Stimulated activated CD8-positive, alpha-beta memory T cell treated with anti-CD3 and anti-CD28 coated beads, Interleukin-4, amount 100 ng/mL, for 4 hours (primary cell): ENCODE measurements around the gene TBC1D14.

Experiments used
- DNase-seq, 2 donors: peaks; one replicate each; pipeline ENCODE4 v3.0.0-alpha.2; 2020; ENCODE audit warnings: low read depth in 2 of 2, low spot score in 1 of 2

The TBC1D14 gene

DNA sequence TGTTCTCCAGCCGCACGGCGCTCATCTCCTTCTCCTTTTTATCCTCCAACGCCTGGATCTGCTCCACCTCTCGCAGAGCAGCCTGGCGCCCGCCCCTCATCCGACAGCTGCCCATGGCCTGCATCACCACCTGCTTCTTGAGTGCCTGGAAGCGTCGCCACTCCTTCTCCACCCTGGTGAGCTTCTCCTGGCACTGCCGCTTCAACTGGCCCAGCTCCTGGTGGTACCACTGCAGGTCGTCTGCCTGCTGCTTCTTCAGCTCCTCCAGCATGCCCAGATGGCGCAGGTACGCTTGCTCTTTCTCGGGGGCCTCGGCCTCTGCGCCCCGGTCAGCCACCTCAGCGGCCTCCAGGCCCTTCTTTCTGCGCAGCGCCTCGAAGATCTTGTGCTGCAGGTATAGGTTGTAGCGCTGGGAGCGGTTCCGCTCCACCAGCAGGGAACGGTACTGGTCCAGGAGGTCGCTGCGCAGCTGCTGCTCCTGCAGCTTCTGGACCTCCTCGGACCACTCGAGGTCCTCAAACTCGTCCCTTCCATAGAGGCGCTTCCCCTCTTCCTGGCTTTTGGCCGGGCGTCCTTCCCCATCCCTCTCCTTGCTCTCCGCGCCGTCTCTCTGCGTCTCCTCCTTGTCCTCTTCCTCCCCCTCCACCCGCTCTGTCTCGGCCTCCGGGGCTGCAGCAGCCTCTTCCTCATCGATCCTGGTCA is 132.3 kb downstream of the TBC1D14 start:
- DNase-seq: no peak

DNA sequence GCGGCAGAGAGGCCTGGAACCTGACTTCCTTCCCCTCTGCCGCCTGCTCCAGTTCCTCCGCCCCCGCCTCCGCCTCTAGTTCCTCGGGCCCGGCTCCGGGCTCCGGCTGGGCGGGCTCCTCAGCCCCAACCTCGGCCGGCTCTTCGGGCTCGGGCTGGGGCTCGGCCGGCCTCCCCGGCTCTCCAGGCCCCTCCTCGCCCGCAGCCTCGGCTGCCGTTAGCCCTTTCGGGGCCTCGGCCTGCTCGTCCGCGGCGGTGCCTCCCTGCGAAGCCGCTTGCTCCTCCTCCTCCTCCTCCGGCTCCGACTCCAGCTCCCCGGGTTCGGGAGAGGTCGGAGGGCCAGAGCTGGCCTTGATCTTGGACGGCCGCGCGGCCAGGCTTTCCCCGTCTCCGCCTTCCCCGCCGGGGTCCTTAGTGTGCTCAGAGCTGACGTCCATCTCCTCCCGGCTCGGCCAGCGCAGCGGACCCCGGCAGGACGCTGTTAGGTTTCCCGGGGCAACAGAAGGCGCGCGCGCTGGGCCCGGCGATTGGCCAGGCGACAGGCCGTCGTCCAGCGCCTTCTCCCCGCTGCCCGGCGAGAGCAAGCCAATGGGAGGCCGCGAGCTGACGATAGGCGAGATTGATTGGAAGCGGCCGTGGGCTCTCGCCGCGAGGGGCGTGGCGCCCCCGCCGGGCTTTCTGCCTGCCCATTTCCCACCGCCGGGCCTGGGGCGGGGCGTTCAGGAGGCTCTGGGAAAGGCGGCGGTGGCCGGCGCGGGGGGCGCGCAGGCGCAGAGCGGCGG is 133.1 kb downstream of the TBC1D14 start:
- peak; percentile 69 to 87 for DNase-seq

DNA sequence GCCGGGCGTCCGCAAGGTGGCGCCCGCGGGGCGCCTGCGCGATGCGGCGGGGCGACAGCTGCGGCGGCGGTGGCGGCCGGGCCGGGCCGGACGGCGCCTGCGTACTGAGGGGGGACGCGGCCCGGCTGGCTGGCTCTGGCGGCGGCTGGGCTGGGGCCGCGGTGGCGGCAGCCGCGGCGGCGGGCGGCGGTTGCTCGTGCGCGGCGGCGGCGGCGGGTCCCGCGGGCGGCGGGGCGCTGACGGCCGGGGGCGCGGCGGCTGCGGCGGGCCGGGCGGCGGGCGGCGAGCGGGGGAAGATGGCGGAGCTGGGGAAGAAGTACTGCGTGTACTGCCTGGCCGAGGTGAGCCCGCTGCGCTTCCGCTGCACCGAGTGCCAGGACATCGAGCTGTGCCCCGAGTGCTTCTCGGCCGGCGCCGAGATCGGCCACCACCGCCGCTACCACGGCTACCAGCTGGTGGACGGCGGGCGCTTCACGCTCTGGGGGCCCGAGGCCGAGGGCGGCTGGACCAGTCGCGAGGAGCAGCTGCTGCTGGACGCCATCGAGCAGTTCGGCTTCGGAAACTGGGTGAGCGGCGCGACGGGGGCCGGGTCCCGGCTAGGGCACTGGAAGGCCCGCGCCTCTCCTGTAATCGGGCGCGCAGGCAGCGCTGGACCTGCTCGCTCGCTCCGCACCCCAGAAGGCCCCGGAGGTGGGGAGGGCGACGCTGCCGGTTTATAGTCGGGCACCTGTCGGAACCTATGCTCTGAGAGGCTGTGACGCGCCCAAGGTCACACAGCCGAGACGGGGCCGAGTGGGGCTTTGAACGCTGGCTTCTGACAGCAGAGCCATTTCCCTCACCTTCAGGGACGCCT is 133.9 kb downstream of the TBC1D14 start, which contains the start of gene TADA2B:
TSS of gene TADA2B (plus strand) at position 89 of the 853 bp plus-strand sequence. CDS start at position 297, 208 bp downstream.
- peak in 1 of 2 donors; percentile 12 for DNase-seq

DNA sequence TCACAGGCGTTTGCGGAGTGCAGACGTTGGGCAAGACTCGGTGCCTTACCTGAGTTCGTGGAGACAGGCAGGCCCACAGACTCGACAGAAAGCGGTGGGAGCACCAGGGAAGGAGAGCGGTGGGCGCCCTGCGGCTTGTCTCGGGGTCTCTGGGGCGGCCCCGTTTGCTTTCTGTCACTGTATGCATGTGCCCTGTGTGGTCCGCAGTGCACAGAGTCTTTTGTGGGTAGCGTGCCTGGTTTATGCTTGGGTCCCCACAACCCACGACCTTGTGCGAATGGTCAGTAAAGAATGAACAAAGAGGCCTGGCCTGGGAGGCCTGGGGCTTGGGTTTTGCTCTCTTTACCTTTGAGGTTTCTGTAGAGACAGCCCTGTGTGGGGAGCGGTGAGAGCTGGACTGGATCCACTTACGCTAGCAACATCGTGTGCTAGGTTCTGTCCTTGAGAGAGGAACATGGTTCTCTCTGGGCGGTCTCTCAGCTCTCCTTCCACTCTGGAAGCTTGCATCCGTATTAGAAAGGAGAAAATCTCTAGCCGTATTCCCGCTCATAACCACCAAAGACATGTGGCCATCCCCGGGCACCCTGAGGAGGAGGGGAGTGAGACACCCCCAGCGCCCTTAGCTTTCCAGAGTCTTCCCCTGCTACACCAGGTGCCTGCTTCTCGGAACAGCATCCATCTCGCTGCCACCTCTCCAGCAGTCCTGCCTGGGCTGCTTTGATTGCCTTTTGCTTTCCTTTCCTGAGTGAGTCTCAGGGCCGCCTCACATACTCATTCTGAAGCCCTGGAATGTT is 134.7 kb downstream of the TBC1D14 start:
- no peak for DNase-seq

DNA sequence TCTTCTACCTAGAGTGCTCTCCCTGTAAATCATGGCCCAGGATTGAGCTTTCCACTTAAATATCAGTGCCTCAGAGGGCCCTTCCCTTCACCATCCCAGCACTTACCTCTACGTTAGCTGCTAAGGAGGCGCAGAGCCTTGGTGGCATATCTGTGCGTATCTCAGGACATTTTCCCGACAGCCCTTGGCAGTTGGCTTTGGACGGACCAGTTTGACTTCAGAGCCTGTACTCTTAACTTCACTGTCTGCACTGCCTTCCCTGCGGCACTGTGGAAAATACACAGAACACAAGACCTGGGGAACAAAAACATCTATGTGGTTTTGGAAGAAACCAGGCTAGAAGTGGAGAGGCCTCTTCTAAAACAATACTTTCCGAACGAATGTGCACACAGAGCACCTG is 135.9 kb downstream of the TBC1D14 start:
- DNase-seq: no peak

DNA sequence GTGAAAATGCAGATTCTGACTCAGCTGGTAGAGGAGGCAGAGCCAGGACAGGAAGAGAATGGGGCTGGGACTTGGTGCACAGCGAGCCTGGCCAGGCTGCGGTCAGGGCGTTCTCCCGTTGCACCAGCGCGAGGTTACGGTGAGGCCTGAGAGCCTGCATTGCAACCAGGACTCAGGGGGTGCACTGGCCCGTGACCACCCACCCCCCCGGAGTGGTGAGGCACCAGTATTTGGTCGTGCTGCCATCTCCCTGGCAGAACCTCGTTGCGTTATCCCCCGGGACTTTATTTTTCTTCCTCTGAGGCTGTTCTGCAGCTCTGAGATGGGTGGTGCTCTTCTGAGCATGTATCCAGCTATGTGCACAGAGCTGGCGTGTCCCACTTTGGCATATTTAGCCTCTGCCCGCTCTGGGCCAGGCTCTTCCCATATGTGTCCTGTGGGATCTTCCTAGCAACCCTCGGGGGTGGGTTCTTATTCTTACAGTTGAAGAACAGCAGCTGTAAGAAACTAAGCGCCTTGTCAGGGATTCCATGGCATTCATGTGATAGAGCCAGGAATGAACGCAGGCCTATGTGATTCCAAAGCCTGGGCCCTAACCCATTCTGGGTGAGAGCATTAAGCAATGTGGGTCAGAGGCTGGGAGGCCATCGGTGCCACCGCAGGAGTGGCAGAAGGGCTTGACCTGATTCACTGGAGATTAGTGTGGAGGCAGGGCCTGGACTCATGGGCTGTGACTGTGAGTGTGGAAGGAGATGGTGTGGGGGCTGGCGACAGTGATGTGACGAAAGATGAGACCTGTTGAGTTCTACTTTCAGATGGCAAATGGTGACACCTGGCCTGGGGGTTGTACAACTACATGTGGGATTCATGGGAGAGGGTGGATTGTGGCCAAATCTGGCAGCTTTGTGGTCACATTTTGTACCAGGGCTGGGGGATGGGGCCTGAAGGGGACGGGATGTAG is 136.6 kb downstream of the TBC1D14 start:
- no peak for DNase-seq

DNA sequence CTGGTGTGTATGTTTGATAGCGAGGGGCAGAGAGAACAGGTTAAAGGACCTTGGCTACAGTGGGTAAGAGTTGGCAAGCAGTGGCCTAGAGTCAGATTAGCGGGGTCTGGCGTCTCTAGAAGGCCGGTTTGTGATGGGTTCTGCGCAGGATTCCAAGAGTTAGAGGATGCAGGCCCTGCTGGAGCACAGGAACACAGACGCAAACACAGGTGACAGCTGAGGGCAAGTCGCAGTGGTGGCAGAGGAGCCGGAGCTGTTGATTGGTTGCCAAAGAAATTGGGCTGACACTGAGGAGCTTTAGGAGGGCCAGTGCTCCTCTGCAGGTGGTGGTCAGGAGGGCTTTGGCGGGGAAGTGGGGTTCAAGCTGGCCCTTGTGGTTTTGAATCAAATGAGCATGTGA is 137.3 kb downstream of the TBC1D14 start:
- DNase-seq: no peak

DNA sequence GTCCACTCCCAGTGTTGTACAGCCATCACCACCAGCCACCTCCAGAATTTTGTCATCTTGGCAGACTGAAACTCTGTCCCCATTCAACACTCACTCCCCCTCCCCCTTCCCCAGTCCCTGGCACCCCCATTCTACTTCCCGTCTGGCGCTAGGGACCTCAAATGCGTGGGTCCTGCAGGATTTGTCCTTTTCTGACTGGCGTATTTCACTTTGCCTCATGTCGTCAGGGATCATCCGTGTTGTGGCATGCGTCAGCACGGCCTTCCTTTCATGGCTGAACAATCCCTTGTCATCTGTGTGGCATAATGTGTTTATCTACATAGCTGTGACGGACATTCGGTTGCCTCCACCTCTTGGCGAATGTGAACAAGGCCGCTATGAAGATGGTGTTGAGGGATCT is 139.0 kb downstream of the TBC1D14 start:
- DNase-seq: no peak

DNA sequence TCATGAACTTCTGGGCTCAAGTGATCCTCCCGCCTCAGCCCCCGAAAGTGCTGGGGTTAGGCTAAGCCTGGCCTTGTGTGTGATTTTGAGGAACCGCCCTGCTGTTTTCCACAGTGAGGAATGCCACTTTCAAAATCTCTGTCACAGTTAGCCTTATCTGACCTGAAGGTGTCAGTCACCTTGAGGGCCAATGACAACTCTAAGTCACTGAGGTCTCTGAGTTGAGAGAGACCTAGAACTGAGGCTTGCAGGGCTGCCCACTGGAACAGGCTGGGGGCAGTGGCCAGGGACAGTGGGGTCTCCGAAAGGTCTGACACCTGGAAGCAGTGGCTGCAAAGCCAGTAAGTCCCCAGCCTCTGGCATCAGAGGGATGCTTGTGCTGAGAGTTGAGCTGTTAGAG is 139.7 kb downstream of the TBC1D14 start:
- DNase-seq: no peak

DNA sequence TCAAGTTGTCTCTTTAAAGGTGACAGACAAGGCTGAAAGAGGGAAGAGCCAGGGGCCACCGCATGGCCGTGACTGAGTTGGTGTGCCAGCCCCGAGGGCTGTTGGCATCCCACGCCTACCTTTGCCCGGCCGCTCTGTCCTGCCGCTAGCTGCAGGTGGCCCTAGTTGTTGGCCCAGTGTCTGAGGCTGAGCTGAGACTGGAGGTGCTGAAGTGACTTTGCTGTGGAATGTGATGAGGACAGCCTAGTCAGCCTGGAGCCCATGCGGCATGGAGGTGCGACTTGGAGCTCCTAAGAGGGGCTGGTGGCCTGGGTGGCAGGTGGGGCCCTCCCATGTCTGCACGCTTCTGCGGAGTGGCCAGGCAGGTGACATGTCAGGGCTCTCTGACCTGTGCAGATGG is 140.1 kb downstream of the TBC1D14 start:
- no peak for DNase-seq

DNA sequence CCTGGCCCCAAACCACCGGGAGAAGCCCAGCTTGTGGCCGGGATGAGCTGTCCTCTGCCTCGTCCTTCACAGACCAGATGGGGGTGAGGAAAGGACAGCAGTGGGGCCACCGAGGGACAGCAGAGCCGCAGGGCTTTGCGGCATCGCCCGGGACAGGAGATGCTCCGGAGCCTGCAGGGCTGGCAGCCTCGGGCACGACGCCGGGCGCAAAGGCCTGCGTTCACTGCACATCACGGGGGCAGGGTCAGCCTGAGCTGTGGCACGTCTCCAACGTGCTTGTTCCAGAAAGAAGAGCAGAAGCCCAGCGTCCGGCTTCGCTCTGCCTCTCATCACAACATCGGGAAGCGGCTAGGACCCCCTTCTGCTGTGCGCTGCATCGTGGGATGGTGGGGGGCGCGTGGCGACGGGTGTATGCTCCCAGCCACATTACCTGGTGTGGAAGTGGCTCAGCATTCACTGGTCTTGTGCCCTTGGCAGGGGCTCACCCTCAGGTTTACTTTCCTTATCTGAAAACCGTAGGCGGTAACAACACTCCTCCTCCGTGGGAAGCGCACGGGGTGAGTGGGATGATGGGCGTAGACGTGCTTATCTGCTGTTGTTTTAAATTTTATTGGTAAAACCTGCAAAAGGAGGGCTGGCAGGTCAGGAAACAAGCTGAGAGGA is 141.0 kb downstream of the TBC1D14 start:
- no peak for DNase-seq

DNA sequence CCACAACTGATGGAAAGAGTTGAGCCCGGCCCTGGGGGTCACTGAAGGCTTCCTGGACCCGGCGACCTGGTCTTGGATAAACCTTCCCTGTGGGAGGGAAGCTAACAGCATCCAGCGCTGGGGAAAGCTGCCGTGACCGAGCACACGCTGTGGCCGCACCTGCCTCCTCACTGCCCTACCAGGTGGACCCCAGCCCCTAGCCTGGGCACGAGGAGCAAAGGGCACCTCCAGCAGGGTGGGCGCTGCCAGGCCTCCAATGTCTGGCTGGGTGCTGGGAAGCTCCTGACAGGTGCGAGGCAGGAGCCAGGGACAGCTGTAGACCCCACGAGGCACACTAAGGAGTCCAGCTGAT is 141.5 kb downstream of the TBC1D14 start:
- no peak for DNase-seq

DNA sequence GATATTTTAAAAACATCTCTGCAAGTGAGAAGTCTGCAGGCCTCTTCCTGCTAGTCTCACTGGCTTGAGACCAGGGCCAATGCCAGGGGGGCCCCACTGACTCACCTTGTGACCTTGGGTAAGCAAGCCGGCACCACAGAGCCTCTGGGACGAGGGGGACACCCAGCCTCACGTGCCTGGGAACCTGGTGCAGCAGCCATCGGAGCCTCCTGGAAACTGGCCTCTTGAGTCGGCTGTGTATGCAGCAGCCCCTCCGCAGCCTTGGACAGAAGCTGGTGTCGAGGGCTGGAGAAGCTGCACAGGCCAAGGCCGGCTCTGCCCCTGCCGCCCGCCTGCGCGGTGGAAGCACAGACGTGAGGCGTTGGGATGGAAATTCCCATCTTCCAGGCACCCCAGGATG is 142.3 kb downstream of the TBC1D14 start:
- no peak for DNase-seq

DNA sequence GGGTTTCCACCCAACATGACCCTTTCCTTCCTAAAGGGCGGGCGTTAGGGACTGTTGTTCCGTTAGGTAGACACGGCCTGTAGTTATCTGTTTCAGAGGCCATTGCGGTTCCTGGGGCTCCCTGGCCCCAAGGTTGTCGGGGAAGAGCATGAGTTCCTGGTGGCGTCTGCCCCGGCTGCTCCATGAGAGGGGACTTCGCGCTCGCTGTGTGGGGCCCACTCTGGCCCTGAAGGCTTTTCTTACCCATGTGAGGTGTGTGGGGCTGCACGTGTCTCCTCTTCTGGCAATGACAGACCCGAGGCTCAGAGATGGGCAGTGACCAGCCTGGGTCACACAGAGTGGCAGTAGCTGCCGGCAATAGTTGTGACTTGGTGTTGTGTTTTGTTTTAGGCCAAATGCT is 142.7 kb downstream of the TBC1D14 start:
- no peak for DNase-seq

DNA sequence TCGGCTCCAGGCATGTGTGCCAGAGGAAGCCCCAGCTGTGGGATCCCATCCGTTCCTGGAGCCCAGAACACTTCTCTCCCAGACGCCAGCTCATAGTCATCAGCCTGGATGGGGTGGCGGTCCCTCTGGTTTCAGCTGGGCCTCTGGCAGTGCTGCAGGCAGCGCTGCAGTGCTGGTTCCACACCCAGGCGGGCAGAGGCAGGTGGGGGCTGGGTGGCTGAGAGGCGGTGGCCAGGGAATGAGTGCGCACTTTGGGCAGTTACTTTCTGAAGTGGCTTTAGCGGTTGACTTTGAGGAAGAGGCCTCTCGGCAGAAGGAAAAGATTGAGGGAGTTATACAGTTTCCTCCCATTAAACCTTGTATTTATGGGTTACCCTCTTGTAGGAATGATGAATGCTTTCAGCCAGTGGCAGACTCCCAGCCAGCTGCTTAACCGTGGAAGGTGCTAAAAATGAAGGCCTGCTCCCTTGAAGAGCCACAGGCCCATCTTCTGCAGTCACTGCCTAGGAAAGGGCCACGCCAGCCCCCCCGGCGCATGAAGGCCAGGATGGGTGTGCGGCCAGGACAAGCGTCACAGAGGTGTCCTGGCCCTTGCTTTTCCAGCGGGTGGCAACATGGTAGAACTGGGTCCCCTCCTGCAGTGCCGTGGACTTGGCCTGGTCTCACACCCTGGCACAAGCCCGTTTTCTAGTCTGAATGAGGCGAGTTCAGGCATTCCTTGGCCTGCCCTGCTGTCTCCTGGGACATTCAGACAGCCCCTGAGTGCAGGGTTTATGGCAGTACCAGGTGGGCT is 143.5 kb downstream of the TBC1D14 start:
- DNase-seq: no peak

DNA sequence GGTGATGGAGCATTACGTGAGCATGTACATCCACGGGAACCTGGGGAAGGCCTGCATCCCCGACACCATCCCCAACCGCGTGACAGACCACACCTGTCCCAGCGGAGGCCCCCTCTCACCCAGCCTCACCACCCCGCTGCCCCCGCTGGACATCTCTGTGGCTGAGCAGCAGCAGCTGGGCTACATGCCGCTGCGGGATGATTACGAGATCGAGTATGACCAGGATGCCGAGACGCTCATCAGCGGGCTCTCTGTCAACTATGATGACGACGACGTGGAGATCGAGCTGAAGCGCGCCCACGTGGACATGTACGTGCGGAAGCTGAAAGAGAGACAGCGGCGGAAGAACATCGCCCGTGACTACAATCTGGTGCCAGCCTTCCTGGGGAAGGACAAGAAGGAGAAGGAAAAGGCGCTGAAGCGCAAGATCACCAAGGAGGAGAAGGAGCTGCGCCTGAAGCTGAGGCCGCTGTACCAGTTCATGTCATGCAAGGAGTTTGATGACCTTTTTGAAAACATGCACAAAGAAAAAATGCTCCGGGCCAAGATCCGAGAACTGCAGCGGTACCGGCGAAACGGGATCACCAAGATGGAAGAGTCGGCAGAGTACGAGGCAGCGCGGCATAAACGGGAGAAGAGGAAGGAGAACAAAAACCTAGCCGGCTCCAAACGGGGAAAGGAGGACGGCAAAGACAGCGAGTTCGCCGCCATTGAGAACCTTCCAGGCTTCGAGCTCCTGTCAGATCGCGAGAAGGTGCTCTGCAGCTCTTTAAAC is 144.7 kb downstream of the TBC1D14 start:
- no peak for DNase-seq

DNA sequence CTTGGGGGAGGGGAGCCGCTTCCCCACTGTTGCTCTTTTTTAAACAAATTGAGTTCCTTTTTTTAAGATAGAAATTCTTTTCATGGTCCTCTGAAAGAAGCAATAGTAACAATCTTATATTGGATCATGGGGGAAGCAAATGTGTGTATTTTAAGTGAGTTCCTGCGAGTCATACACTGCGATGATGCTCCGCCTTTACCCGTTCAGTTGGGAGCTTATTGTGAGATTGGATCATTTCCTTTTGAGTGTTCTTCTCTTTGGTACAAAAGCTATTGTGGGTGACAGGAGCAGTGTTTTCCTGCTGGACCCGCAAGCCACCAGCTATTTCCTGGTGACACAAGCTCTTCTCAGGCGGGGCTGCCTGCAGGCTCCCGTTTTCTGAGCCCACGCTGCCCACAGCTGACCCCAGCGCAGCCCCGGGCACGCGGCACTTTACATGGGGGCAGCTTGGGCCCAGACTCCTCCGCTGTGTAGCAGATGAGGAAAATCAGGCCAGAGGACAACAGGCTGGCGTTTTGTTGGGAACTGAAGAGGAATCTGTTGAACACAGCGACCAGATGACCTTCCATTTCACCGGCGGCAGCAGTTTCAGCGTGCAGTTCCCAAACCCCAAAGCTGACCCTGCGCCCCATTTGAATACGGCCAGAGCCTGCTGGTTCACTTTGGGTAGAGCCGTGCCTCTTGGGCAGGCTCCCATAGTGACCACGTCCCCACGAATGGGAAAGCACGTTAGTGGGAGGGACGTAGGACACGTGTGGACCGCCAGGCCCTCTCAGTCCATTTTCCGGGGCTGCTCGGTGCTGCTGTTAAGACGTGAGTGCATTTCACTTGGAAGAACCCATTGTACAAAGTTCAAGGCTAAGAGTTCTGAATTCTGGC is 145.7 kb downstream of the TBC1D14 start:
- no peak for DNase-seq
